Activated naive CD4-positive, alpha-beta T cell treated with Interleukin-2 at 50 U/mL for 16 hours (primary cell): ENCODE data around the gene MROH8.
"Not testable (repeated sequence)": the region's sequence is repeated elsewhere in the genome, so short reads cannot be mapped to it uniquely, and the experiment has no call there.

Source experiments
- DNase-seq: peaks from one replicate; pipeline ENCODE4 v3.0.0-alpha.2; 2020

Gene MROH8

DNA sequence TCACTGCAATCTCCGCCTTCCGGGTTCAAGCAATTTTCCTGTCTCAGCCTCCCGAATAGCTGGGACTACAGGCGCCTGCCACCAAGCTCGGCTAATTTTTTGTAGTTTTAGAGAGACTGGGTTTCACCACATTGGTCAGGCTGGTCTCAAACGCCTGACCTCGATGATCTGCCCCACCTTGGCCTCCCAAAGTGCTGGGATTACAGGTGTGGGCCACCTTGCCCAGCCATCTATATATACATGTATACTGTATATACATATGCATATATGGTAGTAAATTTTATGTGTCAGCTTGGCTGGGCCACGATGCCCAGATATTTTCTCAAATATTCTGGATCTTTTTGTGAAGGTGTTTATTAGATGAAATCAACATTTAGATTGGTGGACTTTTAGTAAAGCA, 102.3 kb downstream of the MROH8 start:
- DNase-seq: no peak

DNA sequence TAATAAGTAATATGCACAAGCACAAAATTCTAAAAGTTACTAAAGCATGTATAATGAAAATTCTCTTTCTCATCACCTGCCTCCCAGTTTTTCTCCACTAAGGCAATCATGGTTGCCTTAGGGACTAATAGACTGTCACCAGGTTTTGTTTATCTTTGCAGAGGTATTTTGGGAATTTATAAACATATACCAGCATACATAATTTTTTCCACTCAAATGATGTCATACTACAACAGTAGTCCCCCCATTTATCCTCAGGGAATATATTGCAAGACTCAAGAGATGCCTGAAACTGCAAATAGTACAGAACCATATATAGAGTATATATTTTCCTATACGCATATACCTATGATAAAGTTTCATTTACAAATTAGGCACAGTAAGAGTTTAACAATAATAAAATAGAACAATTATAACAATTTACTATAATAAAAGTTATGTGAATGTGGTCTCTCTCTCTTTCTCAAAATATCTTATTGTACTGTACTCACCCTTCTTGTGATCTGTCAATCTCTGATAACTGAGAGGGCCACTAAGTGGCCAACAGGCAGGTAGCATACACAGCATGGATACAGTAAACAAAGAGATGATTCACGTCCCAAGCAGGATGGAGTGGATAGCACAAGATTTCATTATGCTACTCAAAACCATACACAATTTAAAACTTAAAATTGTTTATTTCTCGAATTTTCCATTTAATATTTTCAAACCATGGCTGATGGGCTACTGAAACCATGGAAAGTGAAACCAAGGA, 103.2 kb downstream of the MROH8 start:
- DNase-seq: no peak

DNA sequence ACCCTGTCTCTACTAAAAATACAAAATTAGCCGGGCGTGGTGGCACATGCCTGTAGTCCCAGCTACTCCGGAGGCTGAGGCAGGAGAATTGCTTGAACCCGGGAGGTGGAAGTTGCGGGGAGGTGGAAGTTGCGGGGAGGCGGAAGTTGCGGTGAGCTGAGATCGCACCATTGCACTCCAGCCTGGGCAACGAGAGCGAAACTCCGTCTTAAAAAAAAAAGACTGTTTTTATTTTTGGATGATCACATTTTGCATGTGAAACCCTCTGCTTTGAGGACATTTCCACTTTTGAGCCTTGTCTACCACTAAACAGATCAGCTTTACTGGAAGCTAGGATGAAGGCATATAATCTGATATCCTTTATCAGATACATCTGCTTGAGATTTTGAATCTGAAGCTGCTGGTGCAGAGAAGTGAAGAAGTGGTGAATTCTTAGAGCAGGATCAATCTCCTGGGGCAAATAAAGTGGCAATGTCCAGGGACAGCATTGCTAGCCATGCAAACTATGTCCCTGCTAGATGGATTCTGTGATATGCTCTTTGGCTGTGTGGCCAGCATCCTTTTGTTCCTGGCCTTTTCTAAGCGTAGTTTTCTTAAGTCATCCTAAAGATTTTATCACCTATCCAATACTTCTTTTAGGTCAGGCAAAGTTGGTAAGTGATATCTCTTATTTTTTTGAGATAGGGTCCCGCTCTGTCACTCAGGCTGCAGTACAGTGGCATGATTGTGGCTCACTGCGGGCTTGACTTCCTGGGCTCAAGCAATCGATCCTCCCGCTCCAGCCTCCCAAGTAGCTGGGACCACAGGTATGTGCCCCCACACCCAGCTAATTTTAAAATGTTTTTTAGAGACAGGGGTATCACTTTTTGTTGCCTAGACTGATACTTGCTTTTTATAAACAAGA, 106.8 kb downstream of the MROH8 start:
- no peak for DNase-seq

DNA sequence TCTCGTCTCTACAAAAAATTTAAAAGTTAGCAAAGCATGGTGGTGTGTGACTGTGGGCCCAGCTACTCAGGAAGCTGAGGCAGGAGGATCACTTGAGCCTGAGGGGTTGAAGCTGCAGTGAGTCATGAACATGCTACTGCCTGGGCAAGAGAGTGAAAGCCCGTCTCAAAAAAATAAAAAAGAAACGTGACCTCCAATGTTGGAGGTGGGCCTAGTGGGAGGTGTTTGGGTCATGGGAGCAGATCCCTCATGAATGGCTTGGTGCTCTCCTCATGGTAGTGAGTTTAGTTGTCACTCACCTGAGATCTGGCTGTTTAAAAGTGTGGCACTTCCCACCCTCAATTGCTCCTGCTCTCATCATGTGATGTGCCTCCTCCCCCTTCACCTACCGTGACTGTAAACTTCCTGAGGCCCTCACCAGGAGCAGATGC, 107.9 kb downstream of the MROH8 start:
- DNase-seq: peak; percentile 35

DNA sequence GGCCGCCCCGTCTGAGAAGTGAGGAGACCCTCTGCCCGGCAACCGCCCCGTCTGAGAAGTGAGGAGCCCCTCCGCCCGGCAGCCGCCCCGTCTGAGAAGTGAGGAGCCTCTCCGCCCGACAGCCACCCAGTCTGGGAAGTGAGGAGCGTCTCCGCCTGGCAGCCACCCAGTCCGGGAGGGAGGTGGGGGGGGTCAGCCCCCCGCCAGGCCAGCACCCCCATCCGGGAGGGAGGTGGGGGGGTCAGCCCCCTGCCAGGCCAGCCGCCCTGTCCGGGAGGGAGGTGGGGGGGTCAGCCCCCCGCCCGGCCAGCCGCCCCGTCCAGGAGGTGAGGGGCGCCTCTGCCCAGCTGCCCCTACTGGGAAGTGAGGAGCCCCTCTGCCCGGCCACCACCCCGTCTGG, 109.8 kb downstream of the MROH8 start:
- not testable (repeated sequence) for DNase-seq

DNA sequence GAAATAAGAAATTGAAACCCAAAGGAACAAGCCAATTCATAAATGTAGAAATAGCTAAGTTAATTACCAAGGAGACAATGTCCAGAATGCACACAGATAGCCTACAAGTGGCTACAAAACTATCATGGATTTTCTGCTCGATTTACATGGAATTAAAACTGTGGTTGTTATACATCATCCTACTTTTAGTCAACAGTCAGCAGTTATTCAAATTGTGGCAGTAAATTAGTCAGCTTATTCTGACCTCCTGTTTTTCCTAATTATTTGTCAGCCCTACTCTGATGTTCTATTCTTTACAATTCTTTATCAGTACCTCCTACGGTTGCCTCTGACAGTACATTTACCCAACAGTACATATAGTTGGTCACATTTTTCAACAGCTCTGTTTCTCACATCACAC, 113.2 kb downstream of the MROH8 start:
- DNase-seq: no peak

DNA sequence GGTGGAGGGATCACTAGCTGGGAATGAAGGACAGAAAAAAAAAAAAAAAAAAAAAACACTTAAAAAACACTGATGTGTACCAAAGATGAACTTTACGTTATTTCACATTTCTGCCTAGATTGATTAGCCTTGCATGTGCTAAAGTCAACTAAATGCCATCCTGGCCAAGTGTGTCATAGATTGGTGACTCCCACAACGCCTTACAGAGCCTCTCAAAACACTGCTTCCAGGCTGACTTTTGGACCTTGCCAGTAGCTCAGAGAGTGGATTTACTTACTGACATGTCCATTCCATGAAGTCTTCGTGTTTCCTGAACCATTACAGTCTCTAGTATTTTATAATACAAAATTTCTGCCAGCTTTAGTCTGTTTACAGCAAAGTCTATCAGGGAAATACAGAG, 124.1 kb downstream of the MROH8 start:
- no peak for DNase-seq

DNA sequence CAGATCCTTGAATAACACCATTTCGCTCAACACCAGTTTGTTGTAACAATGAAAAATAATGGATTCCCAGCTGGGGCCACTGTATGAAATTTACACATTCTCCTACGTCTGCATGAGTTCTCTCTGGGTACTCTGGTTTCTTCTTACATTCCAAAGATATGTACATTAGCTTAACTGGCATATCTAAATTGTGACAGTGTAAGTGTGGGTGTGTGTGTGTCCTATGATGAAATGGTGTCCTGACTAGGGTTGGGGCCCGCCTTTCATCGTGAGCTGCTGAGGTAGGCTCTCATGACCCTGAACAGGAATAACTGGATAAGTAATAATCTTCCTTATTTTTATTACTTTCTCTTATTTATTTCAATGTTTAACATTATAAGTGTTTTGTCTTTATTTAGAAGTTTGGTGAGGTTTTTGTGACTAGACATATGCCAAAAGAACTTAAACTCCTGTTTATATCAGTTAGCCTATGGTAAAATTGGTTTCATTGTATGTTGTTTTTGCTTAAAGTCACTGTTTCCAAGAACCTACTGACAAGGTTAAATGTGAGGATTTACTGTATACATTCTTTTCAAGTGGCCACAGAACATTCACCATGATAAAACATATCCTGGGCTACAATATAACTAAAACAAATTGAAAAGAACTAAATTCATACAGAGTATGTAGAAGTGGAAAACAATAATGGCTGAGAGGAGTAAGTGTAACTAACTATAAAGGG, 126.0 kb downstream of the MROH8 start:
- DNase-seq: no peak
